NCI-H460 (cell line): ENCODE results near the gene HOMER2. TPM values are rescaled to one million over a fixed set of nuclear protein-coding genes. Genes with fewer than 3 reads are reported as not detected.

Experiments used
- DNase-seq: peaks from one replicate; pipeline ENCODE4 v3.0.0-alpha.2; 2016; ENCODE audit warnings: low read depth; ENCODE audit errors: extremely low read depth
- total RNA-seq: library from RNA; depleted of rRNA; stranded (reverse); fragments of >200 nt; shearing (Covaris generic); gene quantifications from 2 replicates; pipeline ENCODE4 v1.2.3, GENCODE V29; 2014; rRNA removed

The HOMER2 gene
- total RNA-seq, 1 experiment from 2014 or later, result 18.5 TPM

DNA sequence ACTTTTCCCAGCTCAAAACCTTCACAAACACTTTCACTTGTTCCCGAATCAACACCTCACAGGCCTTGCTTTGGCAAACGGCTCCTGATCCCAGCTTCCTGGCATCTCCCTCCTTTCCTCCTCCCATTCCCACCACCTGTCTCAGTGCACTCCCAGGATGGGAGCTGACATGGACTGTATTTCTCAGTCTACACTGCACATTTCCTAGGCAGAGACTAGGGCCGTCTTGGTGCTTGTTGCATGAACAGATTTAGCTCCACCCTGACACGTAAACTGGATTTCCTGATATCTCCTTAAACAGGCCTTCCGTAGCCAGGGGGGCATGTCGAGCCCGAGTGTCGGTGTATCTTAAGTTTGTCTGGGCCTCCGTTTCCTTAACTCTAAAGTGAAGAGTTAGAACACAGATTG lies 143.9 kb downstream of the HOMER2 start:
- no peak for DNase-seq

GRCh38 chr15:82807920-82808633 lies 144.4 kb downstream of the HOMER2 start:
- DNase-seq, result no peak

- DNase-seq, result no peak
Measured at GRCh38 chr15:82805994-82806406, 146.5 kb downstream of the HOMER2 start, which contains the start of gene FSD2. Gene FSD2, minus strand, starts transcription at chr15:82806069. Its CDS starts 18,679 bp downstream, at chr15:82787390.

- DNase-seq, result no peak
Measured at GRCh38 chr15:82804575-82804949, 148.0 kb downstream of the HOMER2 start.

DNA sequence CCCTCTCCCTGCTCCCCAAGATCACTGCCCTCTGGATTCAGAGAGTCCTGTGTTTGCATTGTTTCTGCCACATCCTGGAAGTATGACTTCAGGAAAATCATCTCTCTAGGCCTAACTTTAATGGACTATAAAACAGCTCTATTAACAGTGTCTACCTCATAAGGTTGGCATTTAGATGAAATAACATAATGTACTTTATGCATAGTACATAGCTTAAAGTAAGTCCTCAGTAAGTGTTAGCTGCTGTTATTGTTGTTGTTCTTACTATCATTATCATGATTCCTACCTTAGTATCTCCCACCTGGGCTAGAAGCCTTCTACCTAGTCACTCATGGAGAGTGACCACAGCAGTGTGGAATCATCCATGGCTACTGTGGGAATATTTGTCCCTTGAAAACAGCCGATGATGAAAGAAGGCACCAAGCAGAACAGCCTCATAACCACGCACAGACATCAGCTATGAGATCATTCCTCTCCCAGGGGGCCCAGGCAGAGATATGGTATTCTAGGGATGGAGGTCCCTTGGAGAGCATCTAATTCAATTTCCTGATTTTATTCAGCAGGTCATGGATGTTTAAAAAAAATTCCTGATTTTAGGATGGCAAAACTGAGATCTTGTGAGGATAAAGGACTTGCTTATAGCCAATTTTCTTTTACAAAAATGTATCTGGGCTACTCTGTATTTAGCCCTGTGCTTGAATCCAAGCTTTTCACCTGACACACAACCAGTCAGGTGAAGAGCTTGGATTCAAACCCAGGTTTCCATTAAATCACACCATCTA lies 148.5 kb downstream of the HOMER2 start:
- DNase-seq, result no peak

- no peak for DNase-seq
Measured at GRCh38 chr15:82802497-82802896, 150.0 kb downstream of the HOMER2 start.

DNA sequence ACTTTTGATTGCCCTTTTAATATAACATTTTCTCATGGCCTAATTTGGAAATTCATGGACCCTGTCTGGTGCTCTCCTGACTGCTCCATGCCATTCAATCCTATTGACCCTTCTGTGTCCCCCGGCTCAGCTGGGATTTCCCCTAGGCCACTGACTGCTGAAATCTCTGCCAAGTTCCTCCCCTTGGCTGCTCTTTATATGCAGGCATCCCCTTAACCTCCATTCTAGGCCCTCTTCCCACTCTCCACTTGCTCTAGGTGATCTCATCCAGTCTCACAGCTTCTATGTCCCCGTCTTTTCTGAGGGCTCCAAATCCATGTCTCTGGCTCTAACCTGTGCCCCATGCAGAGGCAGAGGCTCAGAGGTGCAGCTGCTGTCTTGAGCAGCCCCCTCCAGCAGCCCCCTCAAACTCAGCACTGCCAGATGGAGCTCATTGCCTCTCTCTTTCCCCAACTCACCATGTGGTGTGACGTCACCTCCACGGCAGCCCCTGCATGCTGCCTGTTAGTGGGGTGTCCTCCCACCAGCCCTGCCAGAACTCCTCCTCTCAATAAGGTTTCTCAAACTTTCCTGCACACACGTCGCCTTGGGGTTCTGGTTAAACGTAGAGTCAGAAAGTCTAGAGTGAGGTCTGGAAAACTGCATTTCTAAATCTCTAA lies 153.2 kb downstream of the HOMER2 start:
- no peak for DNase-seq

Other genes with a start within 250 kb of the HOMER2 start
- gene AP3B2, start 242.8 kb downstream of the HOMER2 start, total RNA-seq, result 0.89 and 1.1 TPM in 2 replicates
- gene FSD2, start 146.7 kb downstream of the HOMER2 start, total RNA-seq, result not detected in 2 replicates
- gene WHAMM, start 143.1 kb downstream of the HOMER2 start, total RNA-seq, result 4.0 and 4.4 TPM in 2 replicates
- gene RAMAC, start 33.5 kb upstream of the HOMER2 start, total RNA-seq, result 22.0 and 23.3 TPM in 2 replicates
- 17.5 and 23.3 TPM in 2 replicates for gene C15orf40, start 58.9 kb upstream of the HOMER2 start, total RNA-seq
- gene BTBD1, start 114.5 kb upstream of the HOMER2 start, total RNA-seq, result 67.0 and 67.9 TPM in 2 replicates
- 0.29 and 0.37 TPM in 2 replicates for gene TM6SF1, start 154.9 kb upstream of the HOMER2 start, total RNA-seq